Measurements from ENCODE around the gene SLC38A8.

The SLC38A8 gene

GRCh38 chr16:83967838-83968305, 74.7 kb downstream of the SLC38A8 start, which contains the start of gene NECAB2:
NECAB2 (plus strand) TSS chr16:83968244; CDS start chr16:83968649, 405 bp downstream.
- DNase-seq = no peak

GRCh38 chr16:83967091-83967490, 75.5 kb downstream of the SLC38A8 start:
- DNase-seq = no peak

GRCh38 chr16:83966153-83966696, 76.4 kb downstream of the SLC38A8 start:
- DNase-seq = no peak

GRCh38 chr16:83965444-83966152, 77.0 kb downstream of the SLC38A8 start:
- DNase-seq = no peak

- no peak for DNase-seq
Measured at GRCh38 chr16:83964684-83965443, 77.7 kb downstream of the SLC38A8 start.

GRCh38 chr16:83963277-83964119, 79.1 kb downstream of the SLC38A8 start:
- no peak for DNase-seq

- DNase-seq = no peak
Measured at GRCh38 chr16:83961591-83961990, 81.0 kb downstream of the SLC38A8 start.

GRCh38 chr16:83960521-83961249, 81.9 kb downstream of the SLC38A8 start:
- no peak for DNase-seq

Measured in cortex of kidney (tissue), 1 donor.